GM23338 (cell line): ENCODE measurements around the gene NT5M. TPM values are rescaled to one million over a fixed set of nuclear protein-coding genes. Genes with fewer than 3 reads are reported as not detected.

Experiments
- ATAC-seq: fragments of 200-7000 bp; cut with Tn5 transposase; 3 replicates; pipeline ENCODE4 v1.9.1; 2020
- DNase-seq: peaks from one replicate; pipeline ENCODE4 v3.0.0-alpha.2; 2015; ENCODE audit warnings: low spot score
- H2AFZ ChIP-seq: fragments of 200-600 bp; sonication (generic); 2 replicates; pipeline ENCODE4 v1.8.0; 2016; ENCODE audit warnings: antibody characterized with exemption, mild to moderate bottlenecking, moderate library complexity
- H3F3A ChIP-seq: fragments of 200-600 bp; sonication (generic); replicated peaks from 2 replicates; pipeline ENCODE4 v1.8.0; 2017; ENCODE audit warnings: antibody characterized with exemption, mixed run types, low read depth
- H3K27ac ChIP-seq: fragments of 200-600 bp; sonication (generic); 2 replicates; pipeline ENCODE4 v1.6.1; 2016; ENCODE audit warnings: low read depth
- H3K27me3 ChIP-seq: fragments of 200-600 bp; sonication (generic); 2 replicates; pipeline ENCODE4 v1.8.0; 2016; ENCODE audit warnings: mild to moderate bottlenecking, mixed run types, moderate library complexity; ENCODE audit not compliant: insufficient read depth
- H3K36me3 ChIP-seq: fragments of 200-600 bp; sonication (generic); 2 replicates; pipeline ENCODE4 v1.8.0; 2016; ENCODE audit warnings: mild to moderate bottlenecking; ENCODE audit not compliant: insufficient read depth
- H3K4me1 ChIP-seq: fragments of 200-600 bp; sonication (generic); 2 replicates; pipeline ENCODE4 v1.8.0; 2016; ENCODE audit warnings: mild to moderate bottlenecking, moderate library complexity; ENCODE audit not compliant: insufficient read depth
- H3K4me2 ChIP-seq: fragments of 200-600 bp; sonication (generic); 2 replicates; pipeline ENCODE4 v1.7.1; 2017; ENCODE audit warnings: mixed run types
- H3K4me3 ChIP-seq: fragments of 200-600 bp; sonication (generic); 2 replicates; pipeline ENCODE4 v1.6.1; 2016; ENCODE audit warnings: mixed run types
- H3K79me2 ChIP-seq: fragments of 200-600 bp; sonication (generic); replicated peaks from 2 replicates; pipeline ENCODE4 v1.8.0; 2017; ENCODE audit warnings: mild to moderate bottlenecking; ENCODE audit not compliant: insufficient read depth
- H3K9me2 ChIP-seq: fragments of 200-600 bp; sonication (generic); 2 replicates; pipeline ENCODE4 v1.8.0; 2017; ENCODE audit not compliant: insufficient read depth
- H4K20me1 ChIP-seq: fragments of 200-600 bp; sonication (generic); replicated peaks from 2 replicates; pipeline ENCODE4 v1.8.0; 2017; ENCODE audit warnings: mild to moderate bottlenecking; ENCODE audit not compliant: insufficient read depth
- H3K27ac Mint-ChIP-seq: 2 replicates; pipeline ENCODE4 v1.8.0; 2020; ENCODE audit warnings: inconsistent platforms, mild to moderate bottlenecking, moderate library complexity, mixed read lengths
- H3K27me3 Mint-ChIP-seq: 3 replicates; pipeline ENCODE4 v1.8.0; 2022; ENCODE audit warnings: low read depth, mild to moderate bottlenecking, moderate library complexity, mixed read lengths, inconsistent platforms; ENCODE audit not compliant: insufficient read depth, poor library complexity
- H3K36me3 Mint-ChIP-seq: 3 replicates; pipeline ENCODE4 v1.8.0; 2021; ENCODE audit warnings: low read depth, mild to moderate bottlenecking, inconsistent platforms, moderate library complexity, mixed read lengths
- H3K4me1 Mint-ChIP-seq: 3 replicates; pipeline ENCODE4 v1.8.0; 2020; ENCODE audit warnings: mild to moderate bottlenecking, inconsistent platforms, mixed read lengths
- H3K4me3 Mint-ChIP-seq: 3 replicates; pipeline ENCODE4 v1.8.0; 2021; ENCODE audit warnings: moderate library complexity, mild to moderate bottlenecking, inconsistent platforms, mixed read lengths
- H3K9me3 Mint-ChIP-seq: 3 replicates; pipeline ENCODE4 v1.8.0; 2020; ENCODE audit warnings: moderate library complexity, mild to moderate bottlenecking, inconsistent platforms, mixed read lengths
- CREB1 ChIP-seq: fragments of 250-450 bp; sonication (Bioruptor Pico); IDR thresholded peaks from 2 replicates; pipeline ENCODE4 v1.5.0; 2020; ENCODE audit warnings: low read depth, mild to moderate bottlenecking, moderate library complexity
- CTCF ChIP-seq, 2 experiments: fragments of 200-600 bp in 1 of 2; sonication (generic) in 1 of 2; conservative IDR thresholded peaks; 2 replicates each; pipeline versions ENCODE4 v1.5.1 to v1.6.1; 2016 to 2017; ENCODE audit warnings: antibody characterized with exemption in 2 of 2, low read depth in 2 of 2, mild to moderate bottlenecking in 2 of 2, moderate library complexity in 1 of 2
- ETS1 ChIP-seq: IDR thresholded peaks from 2 replicates; pipeline ENCODE4 v1.6.1; 2016; ENCODE audit warnings: antibody characterized with exemption
- EZH2 ChIP-seq: fragments of 200-600 bp; sonication (generic); IDR thresholded peaks from one replicate; pipeline ENCODE4 v1.8.0; 2017; ENCODE audit warnings: antibody characterized with exemption, mild to moderate bottlenecking, low read depth; ENCODE audit not compliant: unreplicated experiment
- EZH2phosphoT487 ChIP-seq: fragments of 200-600 bp; sonication (generic); IDR thresholded peaks from one replicate; pipeline ENCODE4 v1.8.1; 2018; ENCODE audit warnings: antibody characterized with exemption; ENCODE audit not compliant: unreplicated experiment
- JUNB ChIP-seq: IDR thresholded peaks from one replicate; pipeline ENCODE4 v1.6.1; 2016; ENCODE audit warnings: antibody characterized with exemption; ENCODE audit not compliant: unreplicated experiment
- NANOG ChIP-seq: IDR thresholded peaks from 2 replicates; pipeline ENCODE4 v1.6.1; 2016; ENCODE audit warnings: antibody characterized with exemption, borderline replicate concordance
- POLR2AphosphoS5 ChIP-seq: IDR thresholded peaks from 2 replicates; pipeline ENCODE4 v1.6.1; 2016; ENCODE audit warnings: antibody characterized with exemption, low read depth
- STAT1 ChIP-seq: IDR thresholded peaks from one replicate; pipeline ENCODE4 v1.6.1; 2016; ENCODE audit warnings: antibody characterized with exemption; ENCODE audit not compliant: unreplicated experiment
- ZNF114 ChIP-seq: fragments of 250-450 bp; sonication (Bioruptor Pico); IDR thresholded peaks from 2 replicates; pipeline ENCODE4 v1.5.0; 2020; ENCODE audit warnings: mild to moderate bottlenecking, moderate library complexity
- ZNF331 ChIP-seq: fragments of 250-450 bp; sonication (Bioruptor Pico); IDR thresholded peaks from 2 replicates; pipeline ENCODE4 v1.5.0; 2020; ENCODE audit warnings: low read depth, mild to moderate bottlenecking, moderate library complexity
- ZNF462 ChIP-seq: fragments of 250-450 bp; sonication (Bioruptor Pico); IDR thresholded peaks from 2 replicates; pipeline ENCODE4 v1.5.0; 2020; ENCODE audit warnings: mild to moderate bottlenecking, moderate library complexity
- polyA plus RNA-seq: library from polyadenylated mRNA; unstranded; fragments of >200 nt; fragmentation: Nextera tagmentation; extraction: Ambion mirVana; gene quantifications from 2 replicates; pipeline ENCODE4 v1.2.1, GENCODE V29; 2016
- total RNA-seq: library from RNA; depleted of rRNA; stranded (reverse); fragments of >200 nt; shearing (Covaris generic); gene quantifications from 2 replicates; pipeline ENCODE4 v1.2.3, GENCODE V29; 2014
- TF ChIP-seq, protein P1 (sequence below): IDR thresholded peaks from one replicate; pipeline ENCODE4 v1.6.1; 2018; ENCODE audit warnings: antibody characterized with exemption; ENCODE audit not compliant: unreplicated experiment

NT5M gene
- total and polyA plus RNA-seq, 2 experiments from 2014 or later: 6.0 to 10.6 TPM

- Histone ChIP-seq H3K4me3 (no peak overlapping the region), H3K27me3 (no peaks in the 10 kb centered on the region), H3K27ac (no peak overlapping the region), H3F3A (no peaks in the 10 kb centered on the region), H2AFZ (no peak overlapping the region), H4K20me1 (no peaks in the 10 kb centered on the region), H3K4me1 (no peaks in the 10 kb centered on the region; the same call in 1 of the 2 replicates), H3K79me2 (no peaks in the 10 kb centered on the region), H3K4me2 (no peak overlapping the region), H3K9me2 (no peaks in the 10 kb centered on the region), H3K36me3 (no peaks in the 10 kb centered on the region)
- Mint-ChIP-seq H3K27ac (no peak overlapping the region), H3K4me3 (no peak overlapping the region), H3K36me3 (no peaks in the 10 kb centered on the region), H3K9me3 (peaks cover 12% of the 10 kb centered on the region), H3K27me3 (peaks cover 18% of the 10 kb centered on the region), H3K4me1 (peaks cover 9% of the 10 kb centered on the region)
- ATAC-seq (no peak), DNase-seq (no peak)
- TF ChIP-seq CTCF (conservative IDR thresholded peaks at IDR 0.05; ENCODE audit: low read depth in 2 of 2) (no peak), ETS1 (no peak), ZNF462 (CRISPR knock-in tag) (no peak), JUNB (no peak), CREB1 (CRISPR knock-in tag) (no peak), NANOG (no peak), POLR2AphosphoS5 (no peak), STAT1 (no peak), EZH2phosphoT487 (no peak), ZNF114 (CRISPR knock-in tag) (no peak), EZH2 (no peak), ZNF331 (CRISPR knock-in tag) (no peak)
- TF ChIP-seq, protein P1, sequence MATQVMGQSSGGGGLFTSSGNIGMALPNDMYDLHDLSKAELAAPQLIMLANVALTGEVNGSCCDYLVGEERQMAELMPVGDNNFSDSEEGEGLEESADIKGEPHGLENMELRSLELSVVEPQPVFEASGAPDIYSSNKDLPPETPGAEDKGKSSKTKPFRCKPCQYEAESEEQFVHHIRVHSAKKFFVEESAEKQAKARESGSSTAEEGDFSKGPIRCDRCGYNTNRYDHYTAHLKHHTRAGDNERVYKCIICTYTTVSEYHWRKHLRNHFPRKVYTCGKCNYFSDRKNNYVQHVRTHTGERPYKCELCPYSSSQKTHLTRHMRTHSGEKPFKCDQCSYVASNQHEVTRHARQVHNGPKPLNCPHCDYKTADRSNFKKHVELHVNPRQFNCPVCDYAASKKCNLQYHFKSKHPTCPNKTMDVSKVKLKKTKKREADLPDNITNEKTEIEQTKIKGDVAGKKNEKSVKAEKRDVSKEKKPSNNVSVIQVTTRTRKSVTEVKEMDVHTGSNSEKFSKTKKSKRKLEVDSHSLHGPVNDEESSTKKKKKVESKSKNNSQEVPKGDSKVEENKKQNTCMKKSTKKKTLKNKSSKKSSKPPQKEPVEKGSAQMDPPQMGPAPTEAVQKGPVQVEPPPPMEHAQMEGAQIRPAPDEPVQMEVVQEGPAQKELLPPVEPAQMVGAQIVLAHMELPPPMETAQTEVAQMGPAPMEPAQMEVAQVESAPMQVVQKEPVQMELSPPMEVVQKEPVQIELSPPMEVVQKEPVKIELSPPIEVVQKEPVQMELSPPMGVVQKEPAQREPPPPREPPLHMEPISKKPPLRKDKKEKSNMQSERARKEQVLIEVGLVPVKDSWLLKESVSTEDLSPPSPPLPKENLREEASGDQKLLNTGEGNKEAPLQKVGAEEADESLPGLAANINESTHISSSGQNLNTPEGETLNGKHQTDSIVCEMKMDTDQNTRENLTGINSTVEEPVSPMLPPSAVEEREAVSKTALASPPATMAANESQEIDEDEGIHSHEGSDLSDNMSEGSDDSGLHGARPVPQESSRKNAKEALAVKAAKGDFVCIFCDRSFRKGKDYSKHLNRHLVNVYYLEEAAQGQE: no peak
Measured at GRCh38 chr17:17358060-17358751, 55.0 kb downstream of the NT5M start.
